Chondrocyte (in vitro differentiated cells): ENCODE results near the gene DCAF6. TPM values are rescaled to one million over a fixed set of nuclear protein-coding genes. Genes with fewer than 3 reads are reported as not detected.

ENCODE experiments used
- DNase-seq: peaks from one replicate; pipeline ENCODE4 v3.0.0; 2021; ENCODE audit warnings: mixed read lengths, low spot score
- H3K27ac Mint-ChIP-seq: one replicate; pipeline ENCODE4 v1.8.0; 2021; ENCODE audit warnings: mild to moderate bottlenecking, moderate library complexity, mixed read lengths; ENCODE audit not compliant: unreplicated experiment
- H3K27me3 Mint-ChIP-seq: 2 replicates; pipeline ENCODE4 v1.8.0; 2021; ENCODE audit warnings: low read depth, mixed read lengths
- H3K36me3 Mint-ChIP-seq: 2 replicates; pipeline ENCODE4 v1.8.0; 2021; ENCODE audit warnings: low read depth, mixed read lengths
- H3K4me1 Mint-ChIP-seq: 2 replicates; pipeline ENCODE4 v1.8.0; 2021; ENCODE audit warnings: low read depth, mild to moderate bottlenecking, mixed read lengths
- H3K4me3 Mint-ChIP-seq: one replicate; pipeline ENCODE4 v1.8.0; 2021; ENCODE audit warnings: mild to moderate bottlenecking, moderate library complexity, mixed read lengths; ENCODE audit not compliant: unreplicated experiment
- H3K9me3 Mint-ChIP-seq: 2 replicates; pipeline ENCODE4 v1.8.0; 2021; ENCODE audit warnings: low read depth, mixed read lengths
- total RNA-seq: library from RNA; stranded (reverse); gene quantifications from 3 replicates; pipeline ENCODE4 v1.2.1, GENCODE V29; 2021
- TF ChIP-seq, protein P1 (sequence below): fragments of 200-600 bp; sonication (generic); IDR thresholded peaks from 2 replicates; pipeline ENCODE4 v1.5.0; 2021; ENCODE audit warnings: antibody characterized with exemption, mild to moderate bottlenecking, moderate library complexity

The DCAF6 gene
- total RNA-seq, 1 donor from 2014 or later: 49.4 TPM

- DNase-seq: no peak
- Mint-ChIP-seq H3K36me3 (peaks cover 19% of the 10 kb centered on the region), H3K4me3 (no peak overlapping the region), H3K9me3 (no peaks in the 10 kb centered on the region), H3K27me3 (no peaks in the 10 kb centered on the region), H3K4me1 (no peaks in the 10 kb centered on the region), H3K27ac (no peak overlapping the region)
- TF ChIP-seq, protein P1, sequence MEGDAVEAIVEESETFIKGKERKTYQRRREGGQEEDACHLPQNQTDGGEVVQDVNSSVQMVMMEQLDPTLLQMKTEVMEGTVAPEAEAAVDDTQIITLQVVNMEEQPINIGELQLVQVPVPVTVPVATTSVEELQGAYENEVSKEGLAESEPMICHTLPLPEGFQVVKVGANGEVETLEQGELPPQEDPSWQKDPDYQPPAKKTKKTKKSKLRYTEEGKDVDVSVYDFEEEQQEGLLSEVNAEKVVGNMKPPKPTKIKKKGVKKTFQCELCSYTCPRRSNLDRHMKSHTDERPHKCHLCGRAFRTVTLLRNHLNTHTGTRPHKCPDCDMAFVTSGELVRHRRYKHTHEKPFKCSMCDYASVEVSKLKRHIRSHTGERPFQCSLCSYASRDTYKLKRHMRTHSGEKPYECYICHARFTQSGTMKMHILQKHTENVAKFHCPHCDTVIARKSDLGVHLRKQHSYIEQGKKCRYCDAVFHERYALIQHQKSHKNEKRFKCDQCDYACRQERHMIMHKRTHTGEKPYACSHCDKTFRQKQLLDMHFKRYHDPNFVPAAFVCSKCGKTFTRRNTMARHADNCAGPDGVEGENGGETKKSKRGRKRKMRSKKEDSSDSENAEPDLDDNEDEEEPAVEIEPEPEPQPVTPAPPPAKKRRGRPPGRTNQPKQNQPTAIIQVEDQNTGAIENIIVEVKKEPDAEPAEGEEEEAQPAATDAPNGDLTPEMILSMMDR: no peak
Measured at GRCh38 chr1:167993720-167994119, 57.2 kb downstream of the DCAF6 start.

GRCh38 chr1:167994560-167994959 is 58.1 kb downstream of the DCAF6 start:
- Mint-ChIP-seq H3K4me3 (no peak overlapping the region), H3K27ac (no peak overlapping the region), H3K4me1 (no peaks in the 10 kb centered on the region), H3K9me3 (no peaks in the 10 kb centered on the region), H3K36me3 (peaks cover 17% of the 10 kb centered on the region), H3K27me3 (no peaks in the 10 kb centered on the region)
- TF ChIP-seq, protein P1: no peak
- no peak for DNase-seq

GRCh38 chr1:167995038-167995437 is 58.6 kb downstream of the DCAF6 start:
- no peak overlapping the region for H3K4me3 Mint-ChIP-seq
- TF ChIP-seq, protein P1: no peak
- H3K9me3 Mint-ChIP-seq: no peaks in the 10 kb centered on the region
- H3K27me3 Mint-ChIP-seq: no peaks in the 10 kb centered on the region
- no peak overlapping the region for H3K27ac Mint-ChIP-seq
- H3K36me3 Mint-ChIP-seq: peaks cover 17% of the 10 kb centered on the region
- no peaks in the 10 kb centered on the region for H3K4me1 Mint-ChIP-seq
- no peak for DNase-seq

DNA sequence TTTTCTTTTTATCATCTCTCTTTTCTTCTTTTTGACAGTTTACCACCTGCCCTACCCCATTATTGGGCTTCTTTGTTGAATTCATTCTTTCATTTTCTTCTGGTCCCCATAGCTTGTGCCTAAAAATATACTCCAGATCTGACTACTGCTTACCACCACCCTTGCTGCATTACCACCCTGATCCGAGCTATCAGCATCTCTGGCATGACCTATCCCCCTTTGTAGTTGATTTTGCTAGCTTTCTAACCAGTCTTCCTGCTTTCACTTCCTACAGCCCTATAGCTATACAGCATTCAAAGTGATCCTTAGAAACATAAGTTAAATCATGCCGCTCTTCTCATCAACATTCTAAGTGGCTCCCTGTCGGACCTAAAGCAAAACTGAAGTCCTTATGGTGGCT is 59.8 kb downstream of the DCAF6 start:
- H3K4me3 Mint-ChIP-seq: no peak overlapping the region
- no peak overlapping the region for H3K27ac Mint-ChIP-seq
- TF ChIP-seq, protein P1: no peak
- no peaks in the 10 kb centered on the region for H3K4me1 Mint-ChIP-seq
- peaks cover 17% of the 10 kb centered on the region for H3K36me3 Mint-ChIP-seq
- H3K27me3 Mint-ChIP-seq: no peaks in the 10 kb centered on the region
- H3K9me3 Mint-ChIP-seq: no peaks in the 10 kb centered on the region
- DNase-seq: no peak

- DNase-seq: no peak
- Mint-ChIP-seq H3K4me3 (no peak overlapping the region), H3K27ac (no peak overlapping the region), H3K9me3 (no peaks in the 10 kb centered on the region), H3K4me1 (no peaks in the 10 kb centered on the region), H3K36me3 (peaks cover 11% of the 10 kb centered on the region), H3K27me3 (no peaks in the 10 kb centered on the region)
- TF ChIP-seq, protein P1: no peak
Measured at GRCh38 chr1:167997037-167997575, 60.6 kb downstream of the DCAF6 start.
